H1 (cell line): Measurements from ENCODE around the gene POLL. TPM values are rescaled to one million over a fixed set of nuclear protein-coding genes. Genes with fewer than 3 reads are reported as not detected.

Experiments used
- CTCF ChIA-PET: fragments of 300-600 bp; sonication (Branson Sonifier 250); formaldehyde crosslinking; loops from one replicate; lab custom pipeline; 2021; ENCODE audit not compliant: partially characterized antibody; lab: Charles Lee
- POLR2A ChIA-PET: fragments of 300-600 bp; sonication (Branson Sonifier 250); formaldehyde crosslinking; loops from one replicate; lab custom pipeline; 2021; ENCODE audit warnings: inconsistent platforms; ENCODE audit not compliant: partially characterized antibody; lab: Charles Lee
- DNase-seq, 2 experiments: peaks; one replicate each; pipeline versions ENCODE4 v3.0.0 to v3.0.0-alpha.2; 2010 to 2022; ENCODE audit warnings: low spot score in 2 of 2, low read depth in 1 of 2, mixed read lengths in 1 of 2
- FAIRE-seq: peaks from 2 replicates; lab custom pipeline; 2011; peaks lifted over from hg19 to GRCh38; lab: Jason Lieb, UNC
- H2AFZ ChIP-seq: 2 replicates; pipeline ENCODE4 v1.8.1; 2012; ENCODE audit warnings: low read length, inconsistent platforms
- H2AK5ac ChIP-seq: 2 replicates; pipeline ENCODE4 v1.6.1; 2013; ENCODE audit warnings: low read depth, low read length
- H2BK120ac ChIP-seq: replicated peaks from 2 replicates; pipeline ENCODE3; 2013; ENCODE audit warnings: low read depth, low read length, inconsistent platforms
- H2BK12ac ChIP-seq: 2 replicates; pipeline ENCODE4 v1.6.1; 2013; ENCODE audit warnings: low read depth, low read length
- H2BK15ac ChIP-seq: 2 replicates; pipeline ENCODE4 v1.6.1; 2013; ENCODE audit warnings: low read length
- H2BK20ac ChIP-seq: 2 replicates; pipeline ENCODE4 v1.6.1; 2013; ENCODE audit warnings: low read length
- H2BK5ac ChIP-seq: 2 replicates; pipeline ENCODE4 v1.6.1; 2013; ENCODE audit warnings: low read depth, low read length
- H3K14ac ChIP-seq: 2 replicates; pipeline ENCODE4 v1.6.1; 2013; ENCODE audit warnings: inconsistent platforms; ENCODE audit not compliant: insufficient read length
- H3K18ac ChIP-seq: 2 replicates; pipeline ENCODE4 v1.6.1; 2013; ENCODE audit warnings: low read length; ENCODE audit errors: extremely low read depth
- H3K23ac ChIP-seq: 2 replicates; pipeline ENCODE4 v1.6.1; 2013; ENCODE audit warnings: inconsistent platforms; ENCODE audit not compliant: insufficient read length
- H3K23me2 ChIP-seq: 2 replicates; pipeline ENCODE4 v1.6.1; 2013; ENCODE audit warnings: low read depth, low read length
- H3K27ac ChIP-seq: 2 replicates; pipeline ENCODE4 v1.6.1; 2011; ENCODE audit warnings: low read depth, low read length, inconsistent platforms
- H3K27me3 ChIP-seq, 4 experiments: replicated peaks in 1 of 4; 1 replicate in 1 of 4; 2 replicates in 3 of 4; pipeline versions ENCODE4 v1.6.1 to v1.8.1; 2011 to 2013; ENCODE audit warnings: low read length in 3 of 4, mild to moderate bottlenecking in 3 of 4, inconsistent platforms in 2 of 4, mixed read lengths in 2 of 4, moderate library complexity in 1 of 4; ENCODE audit not compliant: control insufficient read depth in 3 of 4, insufficient read depth in 3 of 4; ENCODE audit errors: extremely low read depth in 1 of 4
- H3K36me3 ChIP-seq, 4 experiments: 2 replicates each; pipeline versions ENCODE4 v1.6.1 to v1.8.1; 2011 to 2013; ENCODE audit warnings: mild to moderate bottlenecking in 4 of 4, low read length in 3 of 4, moderate library complexity in 2 of 4, control low read depth in 1 of 4, inconsistent platforms in 1 of 4; ENCODE audit not compliant: insufficient read depth in 4 of 4, control insufficient read depth in 2 of 4
- H3K4ac ChIP-seq: replicated peaks from 2 replicates; pipeline ENCODE3; 2013; ENCODE audit warnings: low read length, low read depth, mixed read lengths, inconsistent platforms; ENCODE audit not compliant: insufficient read length
- H3K4me1 ChIP-seq, 4 experiments: replicated peaks in 1 of 4; 1 replicate in 1 of 4; 2 replicates in 3 of 4; pipeline versions ENCODE4 v1.6.1 to v1.8.1; 2011 to 2013; ENCODE audit warnings: low read length in 3 of 4, inconsistent platforms in 2 of 4, mixed read lengths in 1 of 4; ENCODE audit not compliant: insufficient read depth in 4 of 4, control insufficient read depth in 3 of 4
- H3K4me2 ChIP-seq, 2 experiments: 2 replicates each; pipeline versions ENCODE4 v1.6.1 to v1.8.1; 2011 to 2013; ENCODE audit warnings: low read depth in 2 of 2, low read length in 2 of 2, control low read depth in 1 of 2, inconsistent platforms in 1 of 2, mild to moderate bottlenecking in 1 of 2; ENCODE audit not compliant: insufficient read depth in 1 of 2
- H3K4me3 ChIP-seq, 4 experiments: fragments of 200-600, 300-600 bp in 1 of 4; sonication (generic), shearing (Covaris generic), sonication (Bioruptor Twin) in 1 of 4; 2 replicates each; pipeline versions ENCODE4 v1.5.1 to v1.8.1; 2011 to 2016; ENCODE audit warnings: low read length in 4 of 4, low read depth in 3 of 4, control low read depth in 2 of 4, inconsistent platforms in 2 of 4, mild to moderate bottlenecking in 2 of 4, mixed read lengths in 1 of 4, moderate library complexity in 1 of 4; ENCODE audit not compliant: insufficient read depth in 2 of 4; ENCODE audit errors: extremely low read depth in 1 of 4
- H3K56ac ChIP-seq: replicated peaks from 2 replicates; pipeline ENCODE3; 2013; ENCODE audit warnings: low read depth, mild to moderate bottlenecking, mixed read lengths, low read length, inconsistent platforms; ENCODE audit not compliant: insufficient read length
- H3K79me1 ChIP-seq: 2 replicates; pipeline ENCODE4 v1.6.1; 2013; ENCODE audit warnings: low read depth, low read length, control low read depth
- H3K79me2 ChIP-seq, 2 experiments: 2 replicates each; pipeline versions ENCODE4 v1.6.1 to v1.8.1; 2012 to 2013; ENCODE audit warnings: low read length in 2 of 2, mild to moderate bottlenecking in 2 of 2, inconsistent platforms in 1 of 2; ENCODE audit not compliant: insufficient read depth in 2 of 2, control insufficient read depth in 1 of 2
- H3K9ac ChIP-seq, 4 experiments: replicated peaks in 1 of 4; 1 replicate in 1 of 4; 2 replicates in 3 of 4; pipeline versions ENCODE4 v1.6.1 to v1.8.1; 2011 to 2013; ENCODE audit warnings: low read depth in 3 of 4, low read length in 3 of 4, control low read depth in 2 of 4, mild to moderate bottlenecking in 2 of 4, moderate library complexity in 2 of 4, inconsistent platforms in 1 of 4; ENCODE audit errors: extremely low read depth in 1 of 4
- H3K9me3 ChIP-seq, 2 experiments: 2 replicates each; pipeline versions ENCODE4 v1.6.1 to v1.8.1; 2012 to 2013; ENCODE audit warnings: mild to moderate bottlenecking in 2 of 2, moderate library complexity in 2 of 2, control low read depth in 1 of 2, inconsistent platforms in 1 of 2, low read depth in 1 of 2, low read length in 1 of 2, mixed read lengths in 1 of 2; ENCODE audit not compliant: insufficient read depth in 2 of 2
- H4K20me1 ChIP-seq, 2 experiments: replicated peaks in 1 of 2; 2 replicates each; pipeline versions ENCODE3 to v1.8.1; 2011 to 2013; ENCODE audit warnings: inconsistent platforms in 2 of 2, low read length in 2 of 2, mild to moderate bottlenecking in 1 of 2; ENCODE audit not compliant: insufficient read depth in 2 of 2, control insufficient read depth in 1 of 2
- H4K5ac ChIP-seq: 2 replicates; pipeline ENCODE4 v1.6.1; 2013; ENCODE audit warnings: low read length, low read depth, mixed read lengths, inconsistent platforms; ENCODE audit not compliant: insufficient read length
- H4K8ac ChIP-seq: 2 replicates; pipeline ENCODE4 v1.8.0; 2013; ENCODE audit warnings: mild to moderate bottlenecking, moderate library complexity, low read length, inconsistent platforms; ENCODE audit not compliant: insufficient read depth; ENCODE audit errors: extremely low read depth
- H4K91ac ChIP-seq: replicated peaks from 2 replicates; pipeline ENCODE3; 2013; ENCODE audit warnings: low read length, mixed read lengths, inconsistent platforms; ENCODE audit not compliant: insufficient read length
- ATF2 ChIP-seq: IDR thresholded peaks from 2 replicates; pipeline ENCODE4 v1.6.1; 2012; ENCODE audit warnings: low read length, inconsistent platforms
- BRCA1 ChIP-seq: IDR thresholded peaks from 2 replicates; pipeline ENCODE4 v1.6.1; 2012; ENCODE audit warnings: low read depth, low read length, improper control_type of control experiment
- EZH2 ChIP-seq: fragments of 200-600 bp; sonication (generic); IDR thresholded peaks from 2 replicates; pipeline ENCODE4 v1.7.1; 2012; ENCODE audit warnings: low read depth, mild to moderate bottlenecking, moderate library complexity, low read length, inconsistent platforms; ENCODE audit not compliant: severe bottlenecking
- KDM4A ChIP-seq: IDR thresholded peaks from one replicate; pipeline ENCODE4 v1.7.1; 2012; ENCODE audit warnings: low read depth, mild to moderate bottlenecking, moderate library complexity, low read length, inconsistent platforms; ENCODE audit not compliant: severe bottlenecking
- MAX ChIP-seq: IDR thresholded peaks from 2 replicates; pipeline ENCODE4 v1.6.1; 2012; ENCODE audit warnings: inconsistent platforms
- NANOG ChIP-seq: IDR thresholded peaks from 2 replicates; pipeline ENCODE4 v1.6.1; 2011; ENCODE audit warnings: low read length, low read depth, mild to moderate bottlenecking, inconsistent platforms; ENCODE audit not compliant: insufficient read depth, poor library complexity, severe bottlenecking
- SIRT6 ChIP-seq: IDR thresholded peaks from one replicate; pipeline ENCODE4 v1.7.1; 2012; ENCODE audit warnings: low read length, inconsistent platforms
- SUZ12 ChIP-seq: fragments of 200-600 bp; sonication (generic); IDR thresholded peaks from 2 replicates; pipeline ENCODE4 v1.6.1; 2012; ENCODE audit warnings: mild to moderate bottlenecking, inconsistent platforms, low read length, moderate library complexity, mixed read lengths
- YY1 ChIP-seq: IDR thresholded peaks from 2 replicates; pipeline ENCODE4 v1.6.1; 2011; ENCODE audit warnings: low read depth, mild to moderate bottlenecking, low read length
- WGBS, 2 experiments: shearing (Covaris generic) in 1 of 2; methylation state at CpG; one replicate each; pipeline versions ENCODE4 v1.1.6 to v1.1.7; 2013 to 2015; ENCODE audit warnings: low lambda C conversion rate in 2 of 2, mixed read lengths in 2 of 2, inconsistent platforms in 1 of 2, low coverage in 1 of 2, missing lambda C conversion rate in 1 of 2; ENCODE audit not compliant: insufficient replicate concordance in 2 of 2, insufficient coverage in 1 of 2, insufficient read length in 1 of 2; ENCODE audit errors: extremely low coverage in 1 of 2, missing lambda C conversion rate in 1 of 2; 5-methylcytosine and 5-hydroxymethylcytosine counted together
- polyA plus RNA-seq, 7 experiments: library from polyadenylated mRNA; depleted of rRNA in 3 of 7; stranded (reverse) in 5 of 7; unstranded in 2 of 7; fragments of >200 nt in 5 of 7; fragments of 200-250 nt in 2 of 7; gene quantifications; 1 replicate in 5 of 7; 2 replicates in 1 of 7; 4 replicates in 1 of 7; pipeline versions ENCODE4 v1.2.1 to v1.2.3, GENCODE V29; 2011 to 2013; ENCODE audit warnings: missing spikeins in 2 of 7, mixed read lengths in 2 of 7
- total RNA-seq: library from RNA; stranded (reverse); fragmentation: NEBNext Ultra II Directional; extraction: Animal tissue kit (Norgen Biotek cat#: 25700); gene quantifications from 2 replicates; pipeline ENCODE4 v1.2.1, GENCODE V29; 2021

POLL gene
- total and polyA plus RNA-seq, 2 of the 8 experiments (the other 6 are each of a cell fraction or from before 2014, with no cell fraction given) = 26.1 to 45.9 TPM

GRCh38 chr10:101578803-101579515 is 9.1 kb downstream of the POLL start:
- peaks cover 6 to 9% of the 10 kb centered on the region in 2 experiments; a peak in 2 of 4 replicates for H3K9me3 ChIP-seq
- H3K27ac ChIP-seq = no peak overlapping the region
- no peak overlapping the region for H3K9ac ChIP-seq
- no peak overlapping the region for H3K18ac ChIP-seq
- no peak overlapping the region for H2BK15ac ChIP-seq
- H4K20me1 ChIP-seq = peaks cover 0 to 9% of the 10 kb centered on the region in 2 experiments
- H3K79me2 ChIP-seq = no peaks in the 10 kb centered on the region
- ChIA-PET POLR2A (interaction anchor here (0.6 to 6.5 kb wide), 7 partner anchors 8 to 341 kb away, joined by 3 to 42 read pairs (median 4); partner anchors contain the start of genes DPCD and POLL), CTCF (interaction anchor here (1.3 to 7.5 kb wide), 4 partner anchors 9 to 365 kb away, joined by 3 to 56 read pairs (median 4); no protein-coding TSS in a partner anchor)
- H3K4me1 ChIP-seq = peaks cover 4 to 17% (median 9%) of the 10 kb centered on the region in 4 experiments
- H2BK20ac ChIP-seq = no peak overlapping the region
- no peak overlapping the region for H4K8ac ChIP-seq
- no peak overlapping the region for H2AK5ac ChIP-seq
- no peaks in the 10 kb centered on the region for H3K79me1 ChIP-seq
- H3K4me2 ChIP-seq = no peak overlapping the region
- no peak overlapping the region for H2BK120ac ChIP-seq
- no peak overlapping the region for H3K4me3 ChIP-seq
- H3K4ac ChIP-seq = no peak overlapping the region
- H2BK5ac ChIP-seq = no peak overlapping the region
- H4K91ac ChIP-seq = no peak overlapping the region
- FAIRE-seq = no peak
- no peak overlapping the region for H2AFZ ChIP-seq
- H3K23ac ChIP-seq = no peak overlapping the region
- H2BK12ac ChIP-seq = no peak overlapping the region; the same call in 1 of the 2 replicates
- DNase-seq = no peak
- H3K27me3 ChIP-seq = no peaks in the 10 kb centered on the region; a peak in 1 of 7 replicates
- no peaks in the 10 kb centered on the region for H3K23me2 ChIP-seq
- no peak overlapping the region for H4K5ac ChIP-seq
- WGBS, 2 experiments = 94% methylated on average over 12 of the region's 13 CpGs; no CpG with 5 or more reads in 1 of the 2 experiments
- H3K56ac ChIP-seq = no peak overlapping the region
- H3K36me3 ChIP-seq = peaks cover 4 to 24% (median 10%) of the 10 kb centered on the region in 4 experiments; a peak in 5 of 8 replicates
- H3K14ac ChIP-seq = no peak overlapping the region
- TF ChIP-seq YY1 (no peak), SUZ12 (no peak), KDM4A (no peak), BRCA1 (no peak), NANOG (no peak), SIRT6 (no peak), EZH2 (no peak), ATF2 (no peak), MAX (no peak)
